ENCODE data around the gene TNFRSF6B.

DNA sequence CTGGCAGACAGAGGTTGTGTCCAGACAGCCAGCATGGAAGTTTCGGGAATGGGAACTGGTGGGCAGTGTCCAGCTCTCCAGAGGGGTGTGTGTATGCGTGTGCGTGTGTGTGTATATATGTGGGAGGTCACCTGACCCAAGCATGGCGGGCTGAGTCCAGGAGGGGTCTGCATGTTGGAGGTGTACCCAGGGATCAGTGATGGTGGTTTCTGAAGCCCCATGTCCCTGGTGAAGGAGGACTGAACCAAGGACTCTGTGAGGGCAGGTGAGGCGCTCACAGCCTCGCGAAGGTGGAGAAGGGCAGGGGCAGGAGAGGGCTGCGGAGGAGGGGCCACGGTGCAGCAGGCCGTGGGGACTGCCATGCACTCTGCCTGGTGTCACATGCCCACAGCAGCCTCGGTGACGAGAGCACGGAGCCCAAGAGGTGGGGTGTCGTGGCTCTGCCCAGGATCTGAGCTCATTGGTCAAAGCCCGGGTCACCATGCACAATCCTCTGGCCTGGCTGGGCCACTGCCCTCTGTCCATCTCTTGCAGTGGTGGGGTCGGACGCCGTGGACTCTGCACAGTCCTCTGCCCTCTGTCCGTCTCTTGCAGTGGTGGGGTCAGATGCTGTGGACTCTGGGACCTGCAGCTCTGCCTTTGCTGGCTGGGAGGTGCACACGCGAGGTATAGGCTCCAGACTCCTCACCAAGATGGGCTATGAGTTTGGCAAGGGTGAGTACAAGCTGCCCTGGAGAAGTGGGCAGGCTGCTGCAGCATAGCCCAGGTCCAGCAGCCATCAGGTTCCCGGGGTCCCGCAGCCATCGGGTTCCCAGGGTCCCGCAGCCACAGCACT is 37.9 kb downstream of the TNFRSF6B start:
- TF ChIP-seq, protein P1, sequence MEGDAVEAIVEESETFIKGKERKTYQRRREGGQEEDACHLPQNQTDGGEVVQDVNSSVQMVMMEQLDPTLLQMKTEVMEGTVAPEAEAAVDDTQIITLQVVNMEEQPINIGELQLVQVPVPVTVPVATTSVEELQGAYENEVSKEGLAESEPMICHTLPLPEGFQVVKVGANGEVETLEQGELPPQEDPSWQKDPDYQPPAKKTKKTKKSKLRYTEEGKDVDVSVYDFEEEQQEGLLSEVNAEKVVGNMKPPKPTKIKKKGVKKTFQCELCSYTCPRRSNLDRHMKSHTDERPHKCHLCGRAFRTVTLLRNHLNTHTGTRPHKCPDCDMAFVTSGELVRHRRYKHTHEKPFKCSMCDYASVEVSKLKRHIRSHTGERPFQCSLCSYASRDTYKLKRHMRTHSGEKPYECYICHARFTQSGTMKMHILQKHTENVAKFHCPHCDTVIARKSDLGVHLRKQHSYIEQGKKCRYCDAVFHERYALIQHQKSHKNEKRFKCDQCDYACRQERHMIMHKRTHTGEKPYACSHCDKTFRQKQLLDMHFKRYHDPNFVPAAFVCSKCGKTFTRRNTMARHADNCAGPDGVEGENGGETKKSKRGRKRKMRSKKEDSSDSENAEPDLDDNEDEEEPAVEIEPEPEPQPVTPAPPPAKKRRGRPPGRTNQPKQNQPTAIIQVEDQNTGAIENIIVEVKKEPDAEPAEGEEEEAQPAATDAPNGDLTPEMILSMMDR (IDR thresholded peaks at IDR 0.05), result no peak
- TF ChIP-seq POLR2A (IDR thresholded peaks at IDR 0.05), result no peak
